Measurements from ENCODE around the gene HOXA11. TPM values are rescaled to one million over a fixed set of nuclear protein-coding genes. Genes with fewer than 3 reads are reported as not detected.

HOXA11 gene
- total RNA-seq, 2 experiments from 2014 or later, result 0.13 to 0.18 TPM

- intact Hi-C loops (cut with micrococcal nuclease), result loop anchor here (5.0 kb wide), 1 partner anchor 70 kb away; the partner anchor contains the start of gene EVX1
- H3K36me3 Mint-ChIP-seq (ENCODE audit: low read depth), result no peaks in the 10 kb centered on the region
- POLR2A ChIA-PET, result interaction anchor here (0.9 kb wide), 1 partner anchor 15 kb away, joined by 3 read pairs; no protein-coding TSS in a partner anchor
- peaks cover 24% of the 10 kb centered on the region for H3K4me1 Mint-ChIP-seq (ENCODE audit: low read depth)
- H3K9me3 Mint-ChIP-seq, result no peaks in the 10 kb centered on the region
- TF ChIP-seq CTCF (IDR thresholded peaks at IDR 0.05), result no peak
- peaks cover 72% of the 10 kb centered on the region for H3K27me3 Mint-ChIP-seq
- no peak overlapping the region for H3K4me3 Mint-ChIP-seq
- ATAC-seq, result no peak
- no peak for DNase-seq
- H3K27ac Mint-ChIP-seq, result no peak overlapping the region
- CTCF ChIA-PET, result interaction anchor here (1.0 to 10.4 kb wide), 7 partner anchors 10 to 24 kb away, joined by 3 to 61 read pairs (median 7); partner anchors contain the start of gene HOXA11
These were observed 12.7 kb downstream of the HOXA11 start for GRCh38 chr7:27172315-27172774.

- no peak for TF ChIP-seq CTCF (IDR thresholded peaks at IDR 0.05)
- ATAC-seq (no peak), DNase-seq (no peak)
- intact Hi-C loops (cut with micrococcal nuclease), result loop anchor here (5.0 kb wide), 1 partner anchor 71 kb away; the partner anchor contains the start of gene EVX1
- Mint-ChIP-seq H3K36me3 (ENCODE audit: low read depth) (no peaks in the 10 kb centered on the region), H3K9me3 (no peaks in the 10 kb centered on the region), H3K4me1 (ENCODE audit: low read depth) (peaks cover 30% of the 10 kb centered on the region), H3K27ac (no peak overlapping the region), H3K4me3 (no peak overlapping the region), H3K27me3 (peaks cover 73% of the 10 kb centered on the region)
- ChIA-PET CTCF (interaction anchor here (1.0 to 10.4 kb wide), 9 partner anchors 9 to 24 kb away, joined by 3 to 61 read pairs (median 5); partner anchors contain the start of gene HOXA11), POLR2A (no interaction called here)
These were observed 13.3 kb downstream of the HOXA11 start for GRCh38 chr7:27171637-27172314.

GRCh38 chr7:27171325-27171636, 13.8 kb downstream of the HOXA11 start:
- no peak for ATAC-seq
- Mint-ChIP-seq H3K4me3 (no peak overlapping the region), H3K27ac (no peak overlapping the region), H3K27me3 (peaks cover 74% of the 10 kb centered on the region), H3K36me3 (ENCODE audit: low read depth) (no peaks in the 10 kb centered on the region), H3K4me1 (ENCODE audit: low read depth) (peaks cover 30% of the 10 kb centered on the region), H3K9me3 (no peaks in the 10 kb centered on the region)
- intact Hi-C loops (cut with micrococcal nuclease), result loop anchor here (5.0 kb wide), 1 partner anchor 71 kb away; the partner anchor contains the start of gene EVX1
- TF ChIP-seq CTCF (IDR thresholded peaks at IDR 0.05), result no peak
- ChIA-PET POLR2A (no interaction called here), CTCF (interaction anchor here (0.9 to 10.4 kb wide), 7 partner anchors 9 to 490 kb away, joined by 3 to 61 read pairs (median 5); no protein-coding TSS in a partner anchor)
- no peak for DNase-seq

GRCh38 chr7:27170426-27171324, 14.4 kb downstream of the HOXA11 start:
- DNase-seq (no peak), ATAC-seq (no peak)
- no peaks in the 10 kb centered on the region for H3K36me3 Mint-ChIP-seq (ENCODE audit: low read depth)
- peaks cover 34% of the 10 kb centered on the region for H3K4me1 Mint-ChIP-seq (ENCODE audit: low read depth)
- H3K4me3 Mint-ChIP-seq, result no peak overlapping the region
- CTCF ChIA-PET, result interaction anchor here (0.9 to 10.4 kb wide), 8 partner anchors 8 to 801 kb away, joined by 3 to 61 read pairs (median 5); no protein-coding TSS in a partner anchor
- H3K9me3 Mint-ChIP-seq, result no peaks in the 10 kb centered on the region
- TF ChIP-seq CTCF (IDR thresholded peaks at IDR 0.05), result no peak
- intact Hi-C loops (cut with micrococcal nuclease), result loop anchor here (5.0 kb wide), 1 partner anchor 72 kb away; the partner anchor contains the start of gene EVX1
- no peak overlapping the region for H3K27ac Mint-ChIP-seq
- POLR2A ChIA-PET, result no interaction called here
- peaks cover 73% of the 10 kb centered on the region for H3K27me3 Mint-ChIP-seq

Data from activated CD8-positive, alpha-beta T cell treated with anti-CD3 and anti-CD28 coated beads for 36 hours (primary cell).